HepG2 (cell line): ENCODE results near the gene RAD1. TPM values are rescaled to one million over a fixed set of nuclear protein-coding genes. Genes with fewer than 3 reads are reported as not detected.

Experiments used
- ATAC-seq: fragments of 200-7000 bp; cut with Tn5 transposase; 3 replicates; pipeline ENCODE4 v1.9.1; 2020; ENCODE audit warnings: mild to moderate bottlenecking, moderate library complexity
- BruUV-seq: library from RNA; stranded (reverse); fragments of 400-500 nt; replicated peaks from 2 replicates; lab custom pipeline; 2021; lab: Mats Ljungman, UMichigan
- CTCF ChIA-PET: fragments of 300-600 bp; formaldehyde crosslinking; extraction: SDS; loops from one replicate; lab custom pipeline; 2021; ENCODE audit warnings: low total read pairs, inconsistent platforms, low intra/inter-chr PET ratio; lab: Yijun Ruan, JAX
- POLR2A ChIA-PET: fragments of 350-600 bp; sonication (Branson Sonifier 250); formaldehyde crosslinking; loops from one replicate; lab custom pipeline; 2020; ENCODE audit warnings: antibody characterized with exemption, inconsistent platforms; lab: Yijun Ruan, JAX
- DNase-seq: peaks from one replicate; pipeline ENCODE4 v3.0.0-alpha.2; 2015; ENCODE audit warnings: low spot score
- FAIRE-seq: peaks from 3 replicates; lab custom pipeline; 2011; peaks lifted over from hg19 to GRCh38; lab: Jason Lieb, UNC
- H2AFZ ChIP-seq: one replicate; pipeline ENCODE4 v1.6.1; 2011; ENCODE audit warnings: low read length, inconsistent platforms
- H3K27ac ChIP-seq: fragments of 300-600 bp; 3 replicates; pipeline ENCODE4 v1.8.0; 2011; ENCODE audit warnings: mixed run types, mild to moderate bottlenecking, mixed read lengths, low read length, inconsistent platforms; ENCODE audit not compliant: insufficient read depth; ENCODE audit errors: extremely low read length
- H3K27me3 ChIP-seq, 2 experiments: fragments of 200-600 bp in 1 of 2; 2 replicates in 1 of 2; 3 replicates in 1 of 2; pipeline versions ENCODE4 v1.6.0 to v1.8.0; 2011; ENCODE audit warnings: low read length in 2 of 2, mild to moderate bottlenecking in 2 of 2, moderate library complexity in 2 of 2, inconsistent platforms in 1 of 2; ENCODE audit not compliant: insufficient read depth in 2 of 2, control insufficient read depth in 1 of 2
- H3K36me3 ChIP-seq, 2 experiments: fragments of 200-600 bp in 1 of 2; replicated peaks in 1 of 2; 2 replicates in 1 of 2; 3 replicates in 1 of 2; pipeline versions ENCODE4 v1.5.1 to v1.8.0; 2011; ENCODE audit warnings: low read length in 2 of 2, inconsistent platforms in 1 of 2; ENCODE audit not compliant: insufficient read depth in 2 of 2, control insufficient read depth in 1 of 2
- H3K4me1 ChIP-seq: 2 replicates; pipeline ENCODE4 v1.5.1; 2012; ENCODE audit warnings: low read length, inconsistent platforms; ENCODE audit not compliant: insufficient read depth
- H3K4me2 ChIP-seq: 2 replicates; pipeline ENCODE4 v1.6.0; 2011; ENCODE audit warnings: low read depth, low read length, inconsistent platforms
- H3K4me3 ChIP-seq, 3 experiments: fragments of 200-600 bp in 1 of 3; sonication (generic), shearing (Covaris generic) in 1 of 3; replicated peaks in 1 of 3; 2 replicates each; pipeline ENCODE4 v1.5.1; 2011 to 2016; ENCODE audit warnings: low read length in 3 of 3, inconsistent platforms in 2 of 3, low read depth in 2 of 3, mild to moderate bottlenecking in 2 of 3, control low read depth in 1 of 3, mixed read lengths in 1 of 3; ENCODE audit not compliant: insufficient read depth in 1 of 3
- H3K79me2 ChIP-seq: one replicate; pipeline ENCODE4 v1.6.1; 2011; ENCODE audit warnings: low read length, inconsistent platforms; ENCODE audit not compliant: insufficient read depth
- H3K9ac ChIP-seq: 2 replicates; pipeline ENCODE4 v1.6.0; 2011; ENCODE audit warnings: mild to moderate bottlenecking, low read depth, low read length, inconsistent platforms; ENCODE audit not compliant: insufficient read depth
- H3K9me3 ChIP-seq: 2 replicates; pipeline ENCODE4 v1.5.1; 2012; ENCODE audit warnings: mild to moderate bottlenecking, low read length
- H4K20me1 ChIP-seq: 2 replicates; pipeline ENCODE4 v1.6.0; 2011; ENCODE audit warnings: inconsistent platforms, mild to moderate bottlenecking, low read length, moderate library complexity; ENCODE audit not compliant: insufficient read depth
- BCLAF1 ChIP-seq: fragments of 450-650 bp; IDR thresholded peaks from 2 replicates; pipeline ENCODE4 v1.6.1; 2017; ENCODE audit warnings: mild to moderate bottlenecking
- DNMT3B ChIP-seq: conservative IDR thresholded peaks from 2 replicates; pipeline ENCODE4 v1.6.1; 2016; ENCODE audit warnings: missing biosample characterization, control low read depth
- GTF3A ChIP-seq: sonication (generic); formaldehyde crosslinking; conservative IDR thresholded peaks from 2 replicates; pipeline ENCODE4 v1.4.0; 2020; ENCODE audit warnings: mild to moderate bottlenecking, missing genetic modification reagents
- NR2C2 ChIP-seq: sonication (generic); formaldehyde crosslinking; IDR thresholded peaks from 2 replicates; pipeline ENCODE4 v1.4.0; 2020; ENCODE audit warnings: missing genetic modification reagents, mild to moderate bottlenecking, moderate library complexity, borderline replicate concordance
- POLR2AphosphoS5 ChIP-seq: IDR thresholded peaks from 2 replicates; pipeline ENCODE4 v1.6.1; 2012; ENCODE audit warnings: low read depth, low read length
- RXRB ChIP-seq: IDR thresholded peaks from 2 replicates; pipeline ENCODE4 v1.6.1; 2016; ENCODE audit warnings: borderline replicate concordance, missing genetic modification reagents, missing compliant biosample characterization
- SNAPC5 ChIP-seq: sonication (generic); formaldehyde crosslinking; IDR thresholded peaks from 2 replicates; pipeline ENCODE4 v1.8.1; 2023; ENCODE audit warnings: mild to moderate bottlenecking, missing genetic modification reagents, borderline replicate concordance
- SYNCRIP ChIP-seq: fragments of 200-400 bp; formaldehyde crosslinking; IDR thresholded peaks from 2 replicates; pipeline ENCODE4 v1.6.1; 2018; ENCODE audit warnings: mild to moderate bottlenecking, low read depth, low read length; ENCODE audit not compliant: insufficient read depth
- ZNF768 ChIP-seq: sonication (generic); formaldehyde crosslinking; IDR thresholded peaks from 2 replicates; pipeline ENCODE4 v1.4.0; 2020; ENCODE audit warnings: missing genetic modification reagents
- in situ Hi-C: cut with HindIII; loops from 2 replicates; pipeline ENCODE4 v1.10.0; 2017; ENCODE audit warnings: low pct_unique_long_range_greater_than_20kb; ENCODE audit not compliant: extremely low pct_ligation_motif_present
- intact Hi-C: fragments of 100-400 bp; cut with micrococcal nuclease; formaldehyde crosslinking; loops from one replicate; pipeline ENCODE4 v1.10.0; 2022; ENCODE audit not compliant: unreplicated experiment
- polyA plus RNA-seq, 8 experiments: library from polyadenylated mRNA; depleted of rRNA in 3 of 8; stranded (reverse) in 7 of 8; unstranded in 1 of 8; fragments of >200 nt; fragmentation: Illumina TruSeq in 4 of 8; extraction: Trizol in 4 of 8; gene quantifications; 2 replicates each; pipeline versions ENCODE4 v1.2.1 to v1.2.3, GENCODE V29; 2011 to 2016; ENCODE audit warnings: low read depth in 4 of 8, missing spikeins in 1 of 8, mixed read lengths in 1 of 8; ENCODE audit not compliant: insufficient read depth in 1 of 8
- total RNA-seq, 5 experiments: library from RNA; depleted of rRNA; stranded (reverse); fragments of >200 nt; fragmentation: Illumina TruSeq; extraction: Trizol; gene quantifications; 2 replicates each; pipeline ENCODE4 v1.2.3, GENCODE V29; 2016; ENCODE audit warnings: low read depth in 1 of 5
- TF ChIP-seq, protein P1 (sequence below): sonication (generic); formaldehyde crosslinking; IDR thresholded peaks from 2 replicates; pipeline ENCODE4 v1.5.0; 2020; ENCODE audit warnings: mild to moderate bottlenecking, missing genetic modification reagents, borderline replicate concordance
- TF ChIP-seq, protein P2 (sequence below): sonication (generic); formaldehyde crosslinking; IDR thresholded peaks from 2 replicates; pipeline ENCODE4 v1.5.1; 2020; ENCODE audit warnings: mild to moderate bottlenecking, missing genetic modification reagents, borderline replicate concordance
- TF ChIP-seq, protein P3 (sequence below): sonication (generic); formaldehyde crosslinking; IDR thresholded peaks from 2 replicates; pipeline ENCODE4 v1.5.1; 2020; ENCODE audit warnings: mild to moderate bottlenecking, moderate library complexity, missing genetic modification reagents

The RAD1 gene
- total and polyA plus RNA-seq, 2 of the 13 experiments (the other 11 are each of a cell fraction or from before 2014, with no cell fraction given), result 14.7 to 39.1 TPM

DNA sequence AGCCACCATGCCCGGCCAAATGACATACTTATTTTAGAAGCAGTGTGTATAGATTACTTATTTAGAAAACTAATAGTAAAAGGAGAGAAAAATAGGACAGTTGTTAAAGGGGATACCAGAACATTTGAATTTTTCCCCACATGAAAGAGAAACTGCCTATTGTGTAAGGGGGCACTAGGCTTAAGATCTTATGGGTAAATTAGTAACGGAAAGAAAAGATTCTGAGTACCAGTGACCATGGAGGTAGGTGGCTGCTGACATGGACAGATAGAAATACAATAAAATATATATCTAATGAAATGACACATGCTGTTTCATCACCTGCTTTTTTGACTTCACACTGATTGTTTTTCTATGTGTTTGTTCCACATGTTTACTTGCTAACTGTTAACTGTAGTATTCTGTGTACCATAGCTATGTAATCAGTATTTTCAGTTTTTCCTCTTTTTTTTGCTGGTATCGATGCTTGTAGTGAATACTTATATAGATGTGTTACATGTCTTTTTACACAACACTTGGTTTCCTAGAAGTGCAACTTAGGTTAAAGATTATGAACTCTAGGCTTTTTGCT lies 11.1 kb upstream of the RAD1 start (continued):
- TF ChIP-seq NR2C2 (CRISPR knock-in tag) (no peak), ZNF768 (no peak), SYNCRIP (no peak), SNAPC5 (CRISPR knock-in tag) (no peak)

DNA sequence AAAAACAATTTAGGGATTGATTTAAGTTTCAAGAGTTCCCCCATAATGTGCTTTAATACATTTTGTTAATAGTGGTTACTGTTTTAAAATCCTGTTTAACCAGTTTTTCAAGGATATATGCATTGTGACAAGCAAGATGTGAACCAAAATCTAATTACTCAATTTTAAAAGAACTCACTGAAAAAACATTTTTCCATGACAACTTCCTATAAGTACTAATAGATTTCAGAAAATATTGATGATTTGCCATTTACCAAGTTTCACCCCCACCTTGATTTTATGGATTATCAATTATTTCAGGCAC lies 9.1 kb upstream of the RAD1 start:
- Histone ChIP-seq H3K4me1 (0 out of 2 replicates have a peak, but pooled peaks cover 7% of the 10 kb centered on the region), H3K9me3 (no peaks in the 10 kb centered on the region), H3K9ac (no peak overlapping the region), H3K27ac (no peak overlapping the region), H3K79me2 (peaks cover 4% of the 10 kb centered on the region), H2AFZ (no peak overlapping the region), H4K20me1 (no peaks in the 10 kb centered on the region), H3K27me3 (no peaks in the 10 kb centered on the region), H3K4me2 (no peak overlapping the region), H3K4me3 (no peak overlapping the region), H3K36me3 (peaks cover 10 to 63% of the 10 kb centered on the region in 2 experiments)
- POLR2A ChIA-PET, result interaction anchor here (1.3 kb wide), 1 partner anchor 9 kb away, joined by 6 read pairs; the partner anchor contains the start of genes BRIX1 and RAD1
- in situ Hi-C loops (no loop called here), intact Hi-C loops (no loop called here)
- no peak for FAIRE-seq
- CTCF ChIA-PET, result no interaction called here
- DNase-seq, result no peak
- no TSS peak for BruUV-seq
- TF ChIP-seq RXRB (CRISPR knock-in tag), result no peak
- TF ChIP-seq DNMT3B (CRISPR knock-in tag), result no peak
- no peak for TF ChIP-seq GTF3A (CRISPR knock-in tag)
- TF ChIP-seq, protein P1, sequence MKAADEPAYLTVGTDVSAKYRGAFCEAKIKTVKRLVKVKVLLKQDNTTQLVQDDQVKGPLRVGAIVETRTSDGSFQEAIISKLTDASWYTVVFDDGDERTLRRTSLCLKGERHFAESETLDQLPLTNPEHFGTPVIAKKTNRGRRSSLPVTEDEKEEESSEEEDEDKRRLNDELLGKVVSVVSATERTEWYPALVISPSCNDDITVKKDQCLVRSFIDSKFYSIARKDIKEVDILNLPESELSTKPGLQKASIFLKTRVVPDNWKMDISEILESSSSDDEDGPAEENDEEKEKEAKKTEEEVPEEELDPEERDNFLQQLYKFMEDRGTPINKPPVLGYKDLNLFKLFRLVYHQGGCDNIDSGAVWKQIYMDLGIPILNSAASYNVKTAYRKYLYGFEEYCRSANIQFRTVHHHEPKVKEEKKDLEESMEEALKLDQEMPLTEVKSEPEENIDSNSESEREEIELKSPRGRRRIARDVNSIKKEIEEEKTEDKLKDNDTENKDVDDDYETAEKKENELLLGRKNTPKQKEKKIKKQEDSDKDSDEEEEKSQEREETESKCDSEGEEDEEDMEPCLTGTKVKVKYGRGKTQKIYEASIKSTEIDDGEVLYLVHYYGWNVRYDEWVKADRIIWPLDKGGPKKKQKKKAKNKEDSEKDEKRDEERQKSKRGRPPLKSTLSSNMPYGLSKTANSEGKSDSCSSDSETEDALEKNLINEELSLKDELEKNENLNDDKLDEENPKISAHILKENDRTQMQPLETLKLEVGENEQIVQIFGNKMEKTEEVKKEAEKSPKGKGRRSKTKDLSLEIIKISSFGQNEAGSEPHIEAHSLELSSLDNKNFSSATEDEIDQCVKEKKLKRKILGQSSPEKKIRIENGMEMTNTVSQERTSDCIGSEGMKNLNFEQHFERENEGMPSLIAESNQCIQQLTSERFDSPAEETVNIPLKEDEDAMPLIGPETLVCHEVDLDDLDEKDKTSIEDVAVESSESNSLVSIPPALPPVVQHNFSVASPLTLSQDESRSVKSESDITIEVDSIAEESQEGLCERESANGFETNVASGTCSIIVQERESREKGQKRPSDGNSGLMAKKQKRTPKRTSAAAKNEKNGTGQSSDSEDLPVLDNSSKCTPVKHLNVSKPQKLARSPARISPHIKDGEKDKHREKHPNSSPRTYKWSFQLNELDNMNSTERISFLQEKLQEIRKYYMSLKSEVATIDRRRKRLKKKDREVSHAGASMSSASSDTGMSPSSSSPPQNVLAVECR (CRISPR knock-in tag), result no peak
- TF ChIP-seq, protein P2, sequence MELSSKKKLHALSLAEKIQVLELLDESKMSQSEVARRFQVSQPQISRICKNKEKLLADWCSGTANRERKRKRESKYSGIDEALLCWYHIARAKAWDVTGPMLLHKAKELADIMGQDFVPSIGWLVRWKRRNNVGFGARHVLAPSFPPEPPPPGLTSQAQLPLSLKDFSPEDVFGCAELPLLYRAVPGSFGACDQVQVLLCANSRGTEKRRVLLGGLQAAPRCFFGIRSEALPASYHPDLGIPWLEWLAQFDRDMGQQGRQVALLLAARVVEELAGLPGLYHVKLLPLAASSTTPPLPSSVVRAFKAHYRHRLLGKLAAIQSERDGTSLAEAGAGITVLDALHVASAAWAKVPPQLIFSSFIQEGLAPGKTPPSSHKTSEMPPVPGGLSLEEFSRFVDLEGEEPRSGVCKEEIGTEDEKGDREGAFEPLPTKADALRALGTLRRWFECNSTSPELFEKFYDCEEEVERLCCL, result no peak
- no peak for TF ChIP-seq BCLAF1
- no peak for TF ChIP-seq POLR2AphosphoS5
- TF ChIP-seq, protein P3, sequence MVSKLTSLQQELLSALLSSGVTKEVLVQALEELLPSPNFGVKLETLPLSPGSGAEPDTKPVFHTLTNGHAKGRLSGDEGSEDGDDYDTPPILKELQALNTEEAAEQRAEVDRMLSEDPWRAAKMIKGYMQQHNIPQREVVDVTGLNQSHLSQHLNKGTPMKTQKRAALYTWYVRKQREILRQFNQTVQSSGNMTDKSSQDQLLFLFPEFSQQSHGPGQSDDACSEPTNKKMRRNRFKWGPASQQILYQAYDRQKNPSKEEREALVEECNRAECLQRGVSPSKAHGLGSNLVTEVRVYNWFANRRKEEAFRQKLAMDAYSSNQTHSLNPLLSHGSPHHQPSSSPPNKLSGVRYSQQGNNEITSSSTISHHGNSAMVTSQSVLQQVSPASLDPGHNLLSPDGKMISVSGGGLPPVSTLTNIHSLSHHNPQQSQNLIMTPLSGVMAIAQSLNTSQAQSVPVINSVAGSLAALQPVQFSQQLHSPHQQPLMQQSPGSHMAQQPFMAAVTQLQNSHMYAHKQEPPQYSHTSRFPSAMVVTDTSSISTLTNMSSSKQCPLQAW (CRISPR knock-in tag), result no peak
- no peak for ATAC-seq
